GM21576 (cell line): ENCODE results near the gene PLCZ1.
"Not testable (repeated sequence)": the region's sequence is repeated elsewhere in the genome, so short reads cannot be mapped to it uniquely, and the experiment has no call there.

Experiments used
- ATAC-seq: cut with Tn5 transposase; IDR thresholded peaks from one replicate; pipeline ENCODE4 v1.9.1; 2021; ENCODE audit warnings: mild to moderate bottlenecking, moderate library complexity; ENCODE audit not compliant: unreplicated experiment

Gene PLCZ1

DNA sequence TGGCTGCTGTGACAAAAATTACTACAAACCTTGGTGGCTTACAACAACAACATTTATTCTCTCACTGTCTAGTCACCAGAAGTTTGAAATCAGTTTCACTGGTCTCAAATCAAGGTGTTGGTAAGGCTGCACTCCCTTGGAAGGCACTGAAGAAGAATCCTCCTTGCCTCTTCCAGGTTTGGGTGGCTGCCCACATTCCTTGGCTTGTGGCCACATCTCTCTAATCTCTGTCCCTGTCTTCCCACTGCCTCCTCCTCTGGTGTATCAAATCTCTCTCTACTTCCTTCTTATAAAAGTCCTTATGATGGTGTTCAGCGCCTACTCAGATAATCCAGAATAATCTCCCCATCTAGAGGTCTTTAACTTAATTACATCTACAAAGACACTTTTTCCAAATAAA lies 31.0 kb downstream of the PLCZ1 start:
- no peak for ATAC-seq

DNA sequence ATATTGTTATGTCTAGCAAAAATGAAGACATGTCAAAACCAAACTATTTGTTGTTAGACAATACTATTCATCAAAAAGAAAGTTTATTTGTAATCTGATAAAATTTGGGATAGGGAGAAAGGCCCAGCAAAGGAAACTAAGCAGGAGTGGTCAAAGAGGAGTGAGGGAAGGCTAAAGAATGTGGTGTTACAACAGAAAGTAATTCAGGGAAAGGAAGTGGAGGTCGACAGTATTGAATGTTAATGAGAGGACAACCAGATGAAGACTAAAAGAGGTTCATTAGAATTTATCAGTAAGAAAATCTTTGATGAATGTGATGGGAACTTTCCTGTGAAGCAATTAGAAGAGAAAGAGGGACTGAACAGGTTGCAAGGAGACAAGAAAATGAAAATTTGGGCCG lies 33.9 kb downstream of the PLCZ1 start:
- no peak for ATAC-seq

DNA sequence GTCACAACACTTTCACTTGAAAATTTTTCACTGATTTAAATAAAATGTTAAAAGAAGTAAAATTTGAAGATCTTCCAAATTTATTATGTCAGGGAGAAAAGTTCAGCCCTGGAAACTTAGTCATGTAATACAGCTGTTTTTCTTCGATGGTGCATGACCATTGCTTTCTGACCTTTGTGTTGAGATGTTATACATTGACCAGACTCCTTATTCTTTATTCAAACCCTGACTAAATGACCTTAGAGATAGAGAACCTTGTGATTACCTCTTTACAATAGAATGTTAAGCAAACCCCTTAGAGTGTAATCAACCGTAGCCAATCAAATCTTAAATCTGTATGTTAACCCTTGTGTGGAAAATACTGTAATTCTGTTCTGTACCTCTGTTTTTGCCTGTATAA lies 34.5 kb downstream of the PLCZ1 start:
- ATAC-seq, result no peak

DNA sequence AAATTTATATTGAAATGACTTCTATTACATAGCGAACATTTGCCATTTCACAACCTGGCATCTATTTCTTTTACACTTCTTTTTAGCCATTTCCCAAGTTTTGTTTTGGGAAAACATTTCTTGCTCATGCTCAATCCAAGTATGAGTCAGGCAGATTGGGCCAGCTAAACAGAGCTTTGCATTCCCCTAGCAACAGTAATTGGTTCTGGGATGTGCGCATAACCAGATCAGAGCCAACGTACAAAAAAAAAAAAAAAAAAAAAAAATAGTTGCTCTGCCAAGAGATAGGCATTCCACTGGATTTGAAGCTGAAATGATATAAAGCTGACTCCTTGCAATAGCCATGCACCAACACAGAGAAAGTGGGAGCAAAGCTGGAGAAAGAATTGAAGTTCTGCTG lies 37.5 kb downstream of the PLCZ1 start:
- ATAC-seq, result no peak

DNA sequence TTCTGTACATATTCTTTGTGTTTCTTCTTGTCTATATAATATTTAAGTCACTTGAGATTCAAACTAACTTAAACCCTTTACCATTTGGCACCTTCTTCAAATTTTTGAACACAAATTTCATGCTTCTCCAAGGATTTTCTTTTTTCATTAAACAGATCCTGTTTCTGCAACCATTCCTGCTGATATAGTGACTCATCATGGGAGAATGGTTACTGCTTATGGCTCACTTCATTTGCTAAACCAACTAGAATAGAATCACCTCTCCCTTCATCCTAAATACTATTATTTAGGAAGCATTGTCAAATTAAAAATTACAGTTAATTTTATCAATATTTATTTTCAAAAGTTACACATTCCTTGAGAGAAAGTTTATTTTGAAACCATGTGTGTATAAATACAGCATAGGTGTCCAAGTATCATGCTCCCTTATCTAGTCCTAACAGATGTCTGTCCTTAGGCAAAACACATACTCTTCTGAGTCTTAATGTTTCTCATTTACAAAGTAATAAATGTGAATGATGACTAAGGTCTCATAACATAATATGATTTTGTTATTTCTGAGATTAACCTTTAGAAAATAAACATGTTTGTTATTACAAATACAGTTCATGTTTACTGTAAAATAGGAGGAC lies 40.7 kb downstream of the PLCZ1 start:
- ATAC-seq, result no peak

DNA sequence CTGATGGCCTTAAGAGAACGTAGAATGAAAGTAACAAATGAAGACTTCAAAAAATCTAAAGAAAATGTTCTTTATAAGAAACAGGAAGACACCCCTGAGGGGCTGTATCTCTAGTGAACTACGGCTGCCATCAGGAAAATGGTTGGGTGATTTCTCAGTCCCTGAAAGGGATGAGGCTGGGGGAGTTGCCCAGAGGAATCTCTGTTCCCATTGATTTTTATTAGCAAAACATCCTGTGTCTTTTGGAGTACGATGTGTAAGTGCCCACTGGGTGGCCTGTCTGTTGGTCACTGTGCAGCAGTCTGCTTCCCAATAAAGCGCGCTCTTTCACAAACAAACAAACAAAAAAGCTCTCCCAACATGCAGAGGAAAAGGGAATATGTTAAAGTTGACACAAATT lies 43.8 kb downstream of the PLCZ1 start:
- ATAC-seq, result not testable (repeated sequence)

DNA sequence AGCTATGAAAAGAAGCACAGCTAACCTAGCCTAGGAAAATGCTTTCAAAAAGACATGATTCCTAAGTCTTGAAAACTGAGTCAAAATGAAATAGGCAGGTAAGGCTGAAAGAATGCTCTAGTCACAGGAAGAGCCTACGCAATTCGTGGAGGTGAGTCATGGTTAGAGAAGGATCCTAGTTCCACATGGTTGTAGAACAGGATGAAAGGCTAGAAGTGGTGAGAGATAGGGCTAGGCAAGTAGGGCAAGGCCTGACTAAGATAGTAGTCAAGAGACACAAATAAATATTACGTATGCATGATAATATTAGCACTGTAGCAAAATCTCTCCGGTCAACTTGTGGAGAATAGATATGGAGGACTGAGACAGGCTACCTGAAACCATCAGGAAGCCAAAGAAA lies 47.2 kb downstream of the PLCZ1 start:
- no peak for ATAC-seq

DNA sequence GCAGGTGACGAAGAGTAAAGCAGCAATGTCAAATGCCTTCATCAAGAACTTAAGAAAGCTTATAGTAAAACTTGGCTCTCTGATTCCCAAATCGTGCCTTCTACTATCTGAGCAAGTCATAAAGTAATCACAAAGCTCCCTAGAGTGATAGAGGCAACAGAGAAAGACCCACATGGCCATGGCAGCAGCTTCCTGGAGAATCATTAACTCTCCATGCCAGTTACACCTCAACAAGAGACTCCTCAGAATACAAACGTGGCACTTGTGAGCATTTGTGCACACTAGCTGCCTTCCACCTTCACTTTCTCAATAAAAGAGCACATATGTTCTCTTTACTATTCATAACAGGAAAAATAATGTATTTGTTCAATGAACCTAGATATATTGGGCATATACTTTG lies 48.0 kb downstream of the PLCZ1 start:
- ATAC-seq, result no peak

DNA sequence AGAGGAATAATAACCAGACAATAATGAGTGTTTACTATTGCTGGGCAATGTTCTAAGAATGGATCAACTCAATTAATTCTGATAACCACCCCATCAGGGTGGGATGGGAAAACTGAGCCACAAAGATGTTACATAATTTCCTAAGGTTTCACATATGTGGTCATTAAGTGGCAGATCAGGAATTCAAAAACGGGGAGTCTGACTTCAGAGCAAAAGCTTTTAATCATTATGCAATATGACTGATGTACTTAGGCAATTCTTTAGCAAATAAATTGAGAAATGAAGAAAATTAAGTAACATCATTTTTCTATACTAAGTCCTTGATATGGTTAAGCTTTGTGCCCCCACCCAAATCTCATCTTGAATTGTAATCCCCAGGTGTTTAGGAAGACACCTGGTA lies 53.4 kb downstream of the PLCZ1 start:
- no peak for ATAC-seq

DNA sequence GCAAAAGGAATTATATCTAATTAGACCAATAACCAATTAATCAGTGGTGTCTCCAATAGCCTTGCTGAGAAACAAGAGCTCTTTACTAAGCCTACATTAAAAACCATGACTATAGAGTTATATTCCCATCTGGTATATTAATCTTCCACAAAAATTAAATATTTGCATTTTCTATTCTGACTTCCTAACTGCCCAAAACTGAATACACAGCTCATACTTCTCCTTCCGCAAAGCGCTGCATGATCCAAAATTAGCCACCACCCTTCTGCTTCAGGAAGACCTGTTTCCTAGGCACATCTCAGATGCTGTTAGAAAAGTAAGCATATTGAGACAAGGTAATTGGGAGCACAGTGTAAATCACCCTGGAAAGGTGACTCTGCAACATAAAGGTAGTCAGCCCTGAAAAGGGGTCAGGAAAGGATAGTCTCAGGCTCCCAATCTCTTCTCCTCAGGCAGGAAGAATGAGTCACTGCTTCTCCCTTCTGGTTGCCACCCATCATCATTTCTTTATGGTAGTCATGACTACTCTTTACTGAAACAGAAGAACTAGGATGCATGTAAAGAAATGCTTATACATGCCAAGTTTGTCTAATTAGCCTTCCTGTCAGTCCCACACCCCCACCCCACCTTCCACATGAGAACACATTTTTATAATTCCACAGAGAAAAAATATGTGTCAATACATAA lies 54.3 kb downstream of the PLCZ1 start:
- no peak for ATAC-seq

DNA sequence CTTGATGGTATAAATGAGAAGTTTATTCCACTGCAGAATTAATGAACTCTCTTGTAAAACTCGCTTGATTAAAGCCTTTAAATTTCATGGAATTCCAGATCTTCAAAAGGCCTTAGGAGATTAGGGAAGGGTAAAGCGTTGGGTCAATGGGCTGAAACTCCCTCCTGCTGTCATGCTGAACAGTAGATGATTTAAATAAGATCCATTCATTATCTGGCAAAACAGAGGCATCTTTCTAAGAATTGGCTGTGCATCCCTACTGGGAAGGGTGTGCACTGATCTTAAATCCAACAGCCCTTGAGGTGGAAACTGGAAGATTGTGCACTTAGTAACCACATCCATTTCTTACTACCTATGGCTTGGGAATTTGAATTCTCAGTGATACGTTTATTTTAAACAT lies 56.0 kb downstream of the PLCZ1 start:
- no peak for ATAC-seq

DNA sequence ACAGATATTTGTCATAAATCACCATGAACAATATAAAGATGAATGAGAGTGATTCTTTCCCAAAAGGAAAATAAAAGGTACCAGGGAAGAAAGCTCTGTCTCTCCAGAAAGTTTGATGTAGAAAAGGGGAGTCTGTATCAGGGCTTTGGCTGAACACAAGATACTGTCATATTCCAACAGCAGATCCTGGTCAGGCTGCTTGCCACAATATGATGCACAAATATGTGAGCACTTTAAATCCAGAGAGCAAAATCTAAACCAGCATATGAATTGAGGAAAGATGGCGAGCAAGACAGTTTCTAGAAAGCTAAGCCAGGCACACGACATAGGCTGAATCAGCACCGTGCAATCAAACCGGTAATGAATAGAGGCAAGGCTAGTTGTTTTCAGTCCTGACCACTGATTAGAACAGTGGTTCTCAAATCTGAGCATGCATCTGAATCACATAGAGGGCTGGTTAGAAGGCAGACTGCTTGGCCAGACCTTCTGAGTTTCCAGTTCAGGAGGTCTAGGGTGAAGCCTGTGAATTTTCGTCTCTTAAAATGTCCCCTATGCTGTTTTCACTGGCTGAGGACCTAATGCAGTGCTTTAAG lies 60.7 kb downstream of the PLCZ1 start:
- no peak for ATAC-seq

DNA sequence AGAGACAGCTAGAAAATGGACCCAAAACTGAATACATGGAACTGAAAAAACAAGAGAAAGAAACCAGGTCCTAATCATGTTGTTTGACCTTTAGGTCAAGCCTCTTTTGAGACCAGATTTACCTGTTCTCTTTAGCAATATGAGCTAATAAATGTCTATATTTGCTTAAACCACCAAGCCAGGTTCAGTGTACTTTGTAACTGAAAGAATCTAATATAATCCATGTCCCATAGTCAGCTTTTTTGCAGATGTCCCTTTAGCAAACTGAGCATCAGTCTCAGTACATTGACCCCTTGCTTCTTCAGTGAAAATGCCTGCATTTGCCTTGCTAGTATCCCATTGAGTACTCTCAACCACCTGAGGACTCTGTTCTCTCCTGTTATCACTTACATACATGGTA lies 61.7 kb downstream of the PLCZ1 start:
- no peak for ATAC-seq

DNA sequence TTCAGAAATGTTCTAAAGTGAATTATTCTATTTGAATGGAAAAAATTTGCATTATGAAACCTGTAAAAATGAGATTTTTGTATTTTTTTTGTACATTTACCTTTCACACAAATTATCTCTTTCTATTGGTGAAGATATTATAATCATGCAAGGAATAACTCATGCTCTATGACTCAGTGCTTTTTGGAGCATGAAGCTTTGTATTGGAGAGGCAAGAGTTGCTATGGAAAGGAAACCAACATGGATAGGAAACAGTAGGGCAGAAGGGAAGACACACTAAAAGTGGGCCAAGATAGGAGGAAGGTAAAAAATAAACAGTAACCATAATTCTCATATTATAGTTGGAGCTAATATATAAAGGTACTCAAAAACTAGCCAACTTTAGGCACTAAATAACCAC lies 79.0 kb downstream of the PLCZ1 start:
- no peak for ATAC-seq

DNA sequence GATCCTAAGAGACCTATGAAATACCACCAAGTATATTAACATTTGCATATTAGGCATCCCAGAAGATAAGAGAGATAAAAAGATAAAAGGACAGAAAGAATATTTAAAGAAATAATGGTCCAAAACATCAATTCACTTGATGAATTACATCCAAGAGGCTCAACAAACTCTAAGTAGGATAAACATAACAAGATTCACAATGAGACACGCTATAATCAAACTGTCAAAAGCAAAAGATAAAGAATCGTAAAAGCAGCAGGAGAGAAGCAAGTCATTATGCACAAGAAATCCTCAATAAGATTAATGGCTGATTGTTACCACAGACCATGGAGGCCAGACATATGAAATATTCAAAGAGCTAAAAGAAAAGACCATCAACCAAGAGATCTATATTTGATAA lies 79.6 kb downstream of the PLCZ1 start:
- no peak for ATAC-seq

DNA sequence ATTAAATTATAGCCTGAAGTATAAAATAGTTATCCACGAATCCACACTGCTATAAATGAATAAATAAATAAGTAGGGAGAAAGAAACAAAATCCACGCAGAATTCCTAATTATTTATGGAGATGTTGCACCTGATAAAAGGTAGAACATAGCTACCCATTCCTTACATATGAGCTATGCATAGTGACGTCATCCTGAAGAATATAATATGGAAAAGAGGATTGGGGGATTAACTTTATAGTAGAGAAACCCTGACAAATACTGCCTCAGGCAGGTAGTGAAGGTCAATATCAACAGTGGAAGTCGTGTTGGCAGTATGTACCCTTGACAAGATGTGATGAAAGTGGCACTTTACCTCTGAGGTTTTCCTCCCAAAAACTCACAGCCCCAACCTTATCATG lies 82.5 kb downstream of the PLCZ1 start:
- ATAC-seq, result no peak

DNA sequence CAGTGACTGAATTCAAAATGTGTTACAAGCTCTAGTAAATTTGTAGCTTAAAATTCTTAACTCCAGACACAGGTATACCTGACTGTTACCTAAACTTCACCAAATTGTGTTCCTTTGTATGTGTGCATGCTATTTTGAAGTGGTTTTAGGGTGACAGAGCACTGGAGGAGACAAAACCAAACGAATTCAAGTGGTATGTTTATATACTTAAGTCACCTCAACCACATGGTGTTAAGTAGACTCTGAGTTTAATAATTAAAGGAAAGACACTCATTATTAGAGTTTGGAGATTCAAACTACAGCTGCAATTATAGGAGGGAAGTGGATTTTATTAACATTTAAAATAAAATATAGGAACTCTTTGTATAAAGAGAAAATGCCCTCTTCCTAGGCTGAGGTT lies 84.3 kb downstream of the PLCZ1 start:
- ATAC-seq, result no peak

DNA sequence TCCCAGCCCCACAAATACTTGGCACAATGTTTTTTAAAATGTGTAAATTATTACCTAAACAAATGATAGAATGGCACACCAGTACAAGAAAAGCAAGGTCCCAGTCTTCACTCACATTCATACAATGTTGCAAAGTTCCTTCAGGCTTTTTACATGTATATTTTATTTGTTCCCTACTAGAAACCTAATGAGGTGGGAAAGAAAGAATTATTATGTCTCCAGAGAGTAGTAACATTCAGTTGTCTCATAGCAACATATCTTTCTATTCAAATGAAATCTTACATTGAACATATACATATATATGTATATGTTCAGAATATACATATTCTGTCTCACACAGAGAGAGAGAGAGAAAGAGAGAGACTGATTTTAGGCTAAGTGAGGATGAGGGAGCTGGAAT lies 85.2 kb downstream of the PLCZ1 start:
- ATAC-seq, result no peak

DNA sequence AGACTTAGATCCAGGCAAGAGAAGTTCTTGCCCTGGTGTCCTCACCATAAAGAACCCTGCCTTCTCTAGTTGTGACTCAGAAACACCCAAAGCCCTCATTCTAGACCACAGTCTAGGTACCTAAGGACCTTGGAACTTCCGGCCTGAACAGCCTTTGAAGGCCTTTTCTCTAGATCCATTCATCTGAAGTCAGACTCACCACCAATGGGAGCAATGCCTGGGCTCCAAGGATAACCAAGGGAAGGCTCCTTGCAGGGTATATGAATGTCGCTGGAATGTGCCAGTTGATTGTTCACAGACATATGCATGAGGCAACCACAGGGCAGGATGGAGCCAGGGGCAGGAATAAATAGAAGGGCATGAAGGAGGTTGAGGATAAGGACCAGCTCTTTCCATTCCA lies 86.3 kb downstream of the PLCZ1 start:
- ATAC-seq, result no peak

DNA sequence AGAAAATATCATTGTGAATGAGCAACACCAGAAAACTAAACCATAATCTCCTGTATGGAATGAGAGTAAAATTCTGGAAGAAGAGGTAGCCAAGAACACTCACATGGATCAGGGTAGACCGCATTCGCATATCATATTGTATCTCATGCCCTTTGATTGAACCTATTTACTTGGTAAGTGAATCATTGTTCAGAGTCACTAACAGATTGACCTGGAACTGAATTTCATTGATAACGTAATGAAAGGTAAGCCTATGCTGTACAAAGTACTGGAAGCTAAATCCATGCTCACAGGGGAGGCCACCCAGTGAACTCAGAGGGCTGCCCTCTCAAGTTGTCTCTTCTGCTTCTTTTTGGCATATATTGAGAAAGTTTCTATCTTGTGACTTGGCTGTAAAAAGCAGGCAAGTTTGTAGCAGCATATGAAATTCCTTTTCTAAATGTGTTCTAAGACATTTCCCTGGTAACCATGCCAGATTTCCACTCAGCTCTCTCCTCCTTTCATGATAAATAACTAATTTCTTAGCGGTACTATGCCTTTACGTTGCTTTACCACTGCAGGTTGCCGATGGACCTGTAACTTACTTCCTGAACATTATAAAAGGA lies 91.4 kb downstream of the PLCZ1 start:
- ATAC-seq, result no peak

DNA sequence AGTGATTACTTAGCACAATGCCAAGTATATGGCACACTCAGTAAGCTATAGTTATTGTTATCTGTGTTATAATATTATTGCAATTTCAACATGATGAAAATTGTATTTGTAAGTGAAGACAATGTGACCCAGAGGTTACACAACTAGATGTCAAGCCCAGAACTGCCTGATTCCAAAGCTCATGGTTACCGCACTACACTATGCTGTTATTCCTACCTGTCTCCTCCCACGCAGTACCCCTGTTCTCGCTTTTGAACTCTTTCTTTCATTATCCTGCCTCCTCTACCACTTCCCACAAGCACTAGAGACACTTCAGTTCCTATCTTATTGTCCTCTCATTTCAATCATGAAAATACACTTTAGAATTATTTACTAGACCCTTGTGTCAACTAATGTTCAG lies 93.2 kb downstream of the PLCZ1 start:
- no peak for ATAC-seq

DNA sequence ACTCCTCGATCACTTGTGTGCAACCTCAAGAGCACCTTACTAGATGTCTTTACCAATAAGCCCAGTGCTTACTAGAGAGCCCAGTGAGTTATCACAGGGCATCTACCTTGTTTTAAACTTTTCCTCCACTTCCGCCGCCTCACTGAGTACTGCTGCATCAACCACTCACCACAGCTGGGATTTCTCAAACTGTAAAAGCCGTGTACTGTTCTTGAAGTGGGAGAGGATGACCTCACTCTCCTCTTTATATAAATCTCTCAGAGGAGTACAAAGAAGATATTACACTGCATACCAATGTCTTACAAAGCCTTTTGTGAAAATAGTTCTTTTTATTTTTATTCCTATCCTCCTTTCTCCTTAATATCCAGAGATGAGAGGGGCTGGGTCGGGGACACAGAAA lies 94.1 kb downstream of the PLCZ1 start:
- no peak for ATAC-seq
